VCaP (cell line): ENCODE measurements around the gene PTPRQ.
"Not testable (repeated sequence)": the region's sequence is repeated elsewhere in the genome, so short reads cannot be mapped to it uniquely, and the experiment has no call there.

Experiments
- H3K27ac ChIP-seq: fragments of 450-650 bp; 2 replicates; pipeline ENCODE4 v1.5.1; 2017
- TF ChIP-seq, protein P1 (sequence below): fragments of 450-650 bp; conservative IDR thresholded peaks from 2 replicates; pipeline ENCODE4 v1.5.1; 2017; ENCODE audit warnings: mild to moderate bottlenecking, moderate library complexity

Gene PTPRQ

DNA sequence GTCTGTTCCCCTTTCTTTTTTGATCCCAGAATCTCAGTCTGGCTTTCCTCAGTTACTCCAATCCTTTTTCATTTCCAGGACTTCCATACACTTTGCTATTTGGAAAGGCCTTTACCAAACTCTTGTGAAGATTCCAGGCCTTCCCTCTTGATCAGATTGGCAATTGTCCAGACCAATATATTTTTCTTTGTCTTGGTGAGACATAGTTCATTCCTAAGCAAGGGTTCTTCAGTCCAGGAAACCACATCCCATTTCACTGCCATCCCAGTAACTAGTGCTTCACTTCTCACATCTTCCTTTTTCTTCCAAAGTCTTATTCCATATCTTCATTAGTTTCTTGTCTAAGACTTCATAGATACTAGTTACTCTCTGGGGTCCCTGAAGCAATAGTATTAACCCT, 2.1 kb upstream of the PTPRQ start:
- TF ChIP-seq, protein P1, sequence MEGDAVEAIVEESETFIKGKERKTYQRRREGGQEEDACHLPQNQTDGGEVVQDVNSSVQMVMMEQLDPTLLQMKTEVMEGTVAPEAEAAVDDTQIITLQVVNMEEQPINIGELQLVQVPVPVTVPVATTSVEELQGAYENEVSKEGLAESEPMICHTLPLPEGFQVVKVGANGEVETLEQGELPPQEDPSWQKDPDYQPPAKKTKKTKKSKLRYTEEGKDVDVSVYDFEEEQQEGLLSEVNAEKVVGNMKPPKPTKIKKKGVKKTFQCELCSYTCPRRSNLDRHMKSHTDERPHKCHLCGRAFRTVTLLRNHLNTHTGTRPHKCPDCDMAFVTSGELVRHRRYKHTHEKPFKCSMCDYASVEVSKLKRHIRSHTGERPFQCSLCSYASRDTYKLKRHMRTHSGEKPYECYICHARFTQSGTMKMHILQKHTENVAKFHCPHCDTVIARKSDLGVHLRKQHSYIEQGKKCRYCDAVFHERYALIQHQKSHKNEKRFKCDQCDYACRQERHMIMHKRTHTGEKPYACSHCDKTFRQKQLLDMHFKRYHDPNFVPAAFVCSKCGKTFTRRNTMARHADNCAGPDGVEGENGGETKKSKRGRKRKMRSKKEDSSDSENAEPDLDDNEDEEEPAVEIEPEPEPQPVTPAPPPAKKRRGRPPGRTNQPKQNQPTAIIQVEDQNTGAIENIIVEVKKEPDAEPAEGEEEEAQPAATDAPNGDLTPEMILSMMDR, result no peak
- H3K27ac ChIP-seq, result no peak overlapping the region

DNA sequence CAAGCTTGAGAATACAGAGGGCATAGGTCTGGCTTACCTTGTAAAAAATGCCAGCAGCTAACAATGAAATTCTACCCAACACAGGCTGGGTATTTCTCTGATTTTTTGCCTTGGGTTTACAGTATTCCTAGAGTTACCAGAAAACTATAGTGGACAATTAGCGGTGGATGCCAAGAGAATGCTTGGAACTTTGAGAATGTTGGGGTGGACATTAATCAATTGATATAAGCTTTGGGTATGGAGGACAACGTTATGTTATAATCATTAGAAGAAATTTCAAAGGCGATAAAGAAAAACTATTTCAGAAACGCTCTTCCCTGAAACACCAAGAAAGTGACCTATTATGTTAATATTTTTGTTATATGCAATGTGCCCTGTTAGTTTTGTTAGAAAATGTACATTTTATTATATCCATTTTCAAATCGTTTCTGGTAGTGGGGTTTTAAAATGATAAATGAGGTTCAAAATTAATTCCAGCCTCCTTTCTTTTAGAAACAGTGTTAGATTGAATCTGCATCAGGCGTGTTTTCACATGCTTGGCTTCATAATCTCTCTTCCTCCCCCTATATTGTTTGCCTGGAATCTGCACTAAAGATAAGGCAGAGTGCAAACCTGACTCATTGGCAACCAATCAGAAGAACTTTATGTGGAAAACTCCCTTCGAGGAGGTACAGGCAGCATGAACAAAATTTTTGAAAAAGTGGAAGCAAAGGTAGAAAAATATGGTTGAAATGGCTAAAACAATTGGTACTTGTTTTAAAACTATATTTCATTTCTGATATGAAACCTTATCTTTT, 1.4 kb upstream of the PTPRQ start:
- H3K27ac ChIP-seq, result no peak overlapping the region
- TF ChIP-seq, protein P1, result no peak

DNA sequence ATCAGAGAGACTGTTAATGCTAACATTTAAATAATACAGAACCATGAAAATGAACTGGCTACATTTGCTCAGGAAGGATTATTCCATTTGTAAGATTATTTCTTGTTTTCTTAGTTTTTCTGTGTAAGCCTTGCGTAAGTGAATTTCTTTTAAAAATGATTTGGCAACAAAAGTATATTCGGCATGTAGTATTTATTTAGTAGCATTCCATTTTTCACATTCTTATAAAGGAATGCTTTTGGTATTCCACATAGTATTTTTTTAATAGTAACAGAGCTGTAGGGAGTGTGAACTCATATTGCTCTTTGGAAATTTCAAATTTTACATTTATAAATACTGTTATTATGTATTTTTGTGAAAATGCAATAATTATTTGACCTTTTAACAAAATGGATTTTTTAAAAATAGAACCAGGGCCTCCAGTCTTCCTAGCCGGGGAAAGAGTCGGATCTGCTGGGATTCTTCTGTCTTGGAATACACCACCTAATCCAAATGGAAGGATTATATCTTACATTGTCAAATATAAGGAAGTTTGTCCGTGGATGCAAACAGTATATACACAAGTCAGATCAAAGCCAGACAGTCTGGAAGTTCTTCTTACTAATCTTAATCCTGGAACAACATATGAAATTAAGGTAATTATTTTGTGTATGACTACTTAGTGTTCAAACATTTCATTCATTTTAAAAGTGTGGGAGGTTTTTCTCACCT, 1.2 kb downstream of the PTPRQ start:
- no peak overlapping the region for H3K27ac ChIP-seq
- TF ChIP-seq, protein P1, result no peak

DNA sequence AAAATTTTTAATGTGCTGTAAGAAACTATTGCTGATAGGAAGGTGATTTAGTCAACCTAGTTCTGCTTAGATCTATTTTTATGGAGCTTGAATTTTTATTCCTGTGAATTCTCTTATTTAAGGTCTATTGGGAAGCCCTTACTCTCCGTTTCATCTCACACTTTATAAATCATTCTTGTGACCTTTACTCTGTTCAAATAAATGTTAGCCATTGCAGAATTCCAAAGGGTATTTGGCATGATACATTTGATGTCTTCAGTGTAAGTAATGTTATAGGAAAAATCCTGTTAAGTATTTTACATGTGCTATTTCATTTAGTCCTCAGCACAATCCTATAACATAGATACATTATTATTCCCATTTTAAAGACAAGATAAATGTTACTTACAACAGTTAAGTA, 12.5 kb downstream of the PTPRQ start:
- TF ChIP-seq, protein P1, result no peak
- no peak overlapping the region for H3K27ac ChIP-seq

DNA sequence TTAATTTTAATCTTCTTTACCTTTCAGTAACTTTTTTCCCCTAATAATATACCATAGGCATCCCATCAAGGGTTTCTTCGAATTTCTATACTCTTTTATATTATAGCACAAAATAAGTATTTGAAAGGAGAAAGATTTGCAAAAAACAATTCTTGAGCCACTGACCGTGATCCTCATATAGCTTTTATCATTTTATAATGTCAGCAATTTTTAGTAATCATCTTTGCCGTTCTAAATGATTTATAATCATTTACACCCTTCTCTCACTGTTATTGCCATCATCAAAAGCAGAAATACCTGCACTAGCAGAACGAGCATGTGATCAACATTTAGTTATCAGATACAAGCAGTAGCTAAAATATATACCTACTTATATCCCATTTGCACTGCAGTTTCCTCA, 16.9 kb downstream of the PTPRQ start:
- no peak overlapping the region for H3K27ac ChIP-seq
- TF ChIP-seq, protein P1, result no peak

DNA sequence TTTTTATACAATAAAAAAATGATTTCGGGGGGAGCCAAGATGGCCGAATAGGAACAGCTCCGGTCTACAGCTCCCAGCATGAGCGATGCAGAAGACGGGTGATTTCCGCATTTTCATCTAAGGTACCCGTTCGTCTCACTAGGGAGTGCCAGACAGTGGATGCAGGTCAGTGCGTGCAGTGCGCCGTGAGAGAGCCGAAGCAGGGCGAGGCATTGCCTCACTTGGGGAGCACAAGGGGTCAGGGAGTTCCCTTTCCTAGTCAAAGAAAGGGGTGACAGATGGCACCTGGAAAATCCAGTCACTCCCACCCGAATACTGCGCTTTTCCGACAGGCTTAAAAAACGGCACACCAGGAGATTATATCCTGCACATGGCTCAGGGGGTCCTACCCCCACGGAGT, 17.8 kb downstream of the PTPRQ start:
- H3K27ac ChIP-seq, result not testable (repeated sequence)

DNA sequence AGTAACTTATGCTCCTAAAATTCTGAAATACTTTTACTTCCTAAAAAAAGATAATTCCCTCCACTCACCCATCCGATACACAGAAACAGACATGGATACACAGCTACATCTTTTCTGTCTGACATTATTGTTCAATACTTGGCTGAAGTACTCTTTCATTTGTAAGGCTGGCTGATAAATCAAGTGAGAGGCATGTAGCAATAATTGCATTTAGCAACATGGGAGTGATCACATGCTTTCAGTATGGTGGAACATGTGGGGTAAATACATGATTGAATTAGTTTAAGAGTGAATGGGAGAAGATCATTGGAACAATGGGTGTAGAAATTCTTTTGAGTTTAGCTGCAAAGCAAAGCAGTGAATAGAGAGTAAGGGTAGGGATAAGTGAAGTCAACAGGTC, 25.6 kb downstream of the PTPRQ start:
- no peak overlapping the region; the same call in 1 of the 2 replicates for H3K27ac ChIP-seq
- TF ChIP-seq, protein P1, result no peak

DNA sequence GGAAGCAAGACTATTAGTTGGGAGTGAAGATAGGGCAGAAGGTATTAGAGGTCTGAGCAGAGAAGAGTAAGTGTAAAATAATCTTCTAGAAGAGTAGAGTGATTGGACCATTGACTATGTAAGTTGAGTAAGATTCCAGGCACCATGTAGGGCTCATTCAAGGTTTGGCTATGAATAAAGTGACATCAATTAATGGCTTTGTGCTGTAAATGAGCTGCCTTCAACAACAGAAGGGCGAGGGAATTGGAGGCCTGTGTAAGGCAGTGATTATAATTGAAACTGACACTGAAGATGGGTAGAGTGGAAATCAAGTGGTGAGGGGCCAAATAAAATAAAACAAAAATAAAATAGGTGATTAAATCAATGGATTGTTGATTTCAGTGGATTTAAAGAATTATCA, 26.4 kb downstream of the PTPRQ start:
- no peak overlapping the region for H3K27ac ChIP-seq
- TF ChIP-seq, protein P1, result no peak
